CD4-positive, alpha-beta T cell treated with Interleukin-12 subunit alpha and Interleukin-12 subunit beta, for 1 hour (primary cell): Measurements from ENCODE around the gene LRRTM3.
A peak's percentile ranks its signal among the peaks of the same experiment; 100 is the strongest.

ENCODE experiments used
- DNase-seq: peaks from one replicate; pipeline ENCODE4 v3.0.0-alpha.2; 2020

Gene LRRTM3

DNA sequence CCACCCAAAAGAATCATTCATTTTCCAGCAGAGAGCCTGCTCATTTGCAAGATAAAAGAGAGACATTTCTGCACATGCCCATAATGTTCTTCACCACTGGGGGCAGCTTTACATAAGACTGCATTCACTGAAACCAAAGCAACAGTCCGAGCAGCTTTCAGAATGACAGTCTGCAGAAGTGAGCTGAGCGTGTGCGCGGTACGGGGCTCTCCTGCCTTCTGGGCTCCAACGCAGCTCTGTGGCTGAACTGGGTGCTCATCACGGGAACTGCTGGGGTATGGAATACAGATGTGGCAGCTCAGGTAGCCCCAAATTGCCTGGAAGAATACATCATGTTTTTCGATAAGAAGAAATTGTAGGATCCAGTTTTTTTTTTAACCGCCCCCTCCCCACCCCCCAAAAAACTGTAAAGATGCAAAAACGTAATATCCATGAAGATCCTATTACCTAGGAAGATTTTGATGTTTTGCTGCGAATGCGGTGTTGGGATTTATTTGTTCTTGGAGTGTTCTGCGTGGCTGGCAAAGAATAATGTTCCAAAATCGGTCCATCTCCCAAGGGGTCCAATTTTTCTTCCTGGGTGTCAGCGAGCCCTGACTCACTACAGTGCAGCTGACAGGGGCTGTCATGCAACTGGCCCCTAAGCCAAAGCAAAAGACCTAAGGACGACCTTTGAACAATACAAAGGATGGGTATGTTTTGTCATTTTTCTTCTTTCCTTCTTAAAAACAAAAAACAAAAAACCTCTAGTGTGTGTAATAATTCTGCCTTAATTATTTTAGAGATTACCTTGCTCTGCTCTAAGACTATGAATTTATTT lies at the start of gene LRRTM3:
TSS of gene LRRTM3 (plus strand) at position 141 of the 820 bp plus-strand sequence.
- peak; percentile 8 for DNase-seq

DNA sequence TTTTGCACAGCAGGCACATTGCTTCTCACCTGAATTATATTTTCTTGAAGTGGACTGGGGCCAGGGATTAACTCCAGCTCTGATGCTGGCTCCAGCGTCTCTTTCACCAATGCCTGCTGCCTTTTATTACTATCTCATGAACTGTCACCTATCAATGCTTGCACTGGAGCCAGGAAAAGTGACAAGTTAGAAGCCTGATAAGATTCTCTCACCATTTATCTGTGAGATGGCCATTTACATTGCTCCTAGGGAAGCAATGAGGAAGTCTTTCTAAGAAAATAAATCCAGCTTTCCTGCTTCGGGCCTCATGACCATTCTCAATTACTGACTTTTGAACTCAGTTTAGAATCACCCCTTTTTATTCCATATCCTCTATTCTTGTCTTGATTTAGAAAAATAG lies 48.5 kb upstream of the LRRTM3 start:
- no peak for DNase-seq

DNA sequence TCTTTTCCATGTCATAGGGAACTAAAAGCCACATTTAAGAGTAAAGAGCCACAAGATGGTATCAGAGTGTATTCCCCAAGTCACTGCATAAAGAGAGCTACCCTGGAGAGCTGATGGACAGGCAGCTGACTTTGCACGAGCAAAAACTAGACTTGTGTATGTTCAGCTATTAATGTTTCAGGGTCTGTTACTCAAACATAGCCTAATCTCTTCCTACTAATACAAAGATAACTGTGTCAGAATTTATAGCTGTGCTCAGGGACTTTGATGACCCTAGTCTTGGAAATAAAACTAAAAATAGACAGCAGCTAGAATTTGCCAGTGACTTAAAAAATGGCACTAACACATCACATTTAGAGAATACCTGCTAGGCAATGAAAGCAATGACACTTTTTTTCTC lies 45.5 kb upstream of the LRRTM3 start:
- DNase-seq: no peak

DNA sequence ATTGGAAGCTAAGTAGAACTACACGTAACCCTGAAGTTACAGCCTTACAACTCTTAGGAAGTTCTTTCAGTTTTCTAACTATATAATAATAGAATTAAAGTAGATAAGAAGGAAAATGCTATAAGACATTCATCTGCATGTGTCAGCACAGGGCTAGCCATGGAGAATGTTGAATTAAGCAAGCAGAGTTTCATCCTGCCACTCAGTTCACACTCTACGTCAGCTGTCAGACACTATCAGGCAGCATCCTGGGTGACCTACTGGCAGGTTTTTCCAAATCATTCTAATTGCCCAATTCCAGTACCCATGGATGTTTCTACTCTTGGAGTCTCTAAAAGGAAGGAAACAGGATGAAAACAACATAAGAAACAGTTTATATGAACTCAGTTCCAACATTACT lies 45.0 kb upstream of the LRRTM3 start:
- no peak for DNase-seq

DNA sequence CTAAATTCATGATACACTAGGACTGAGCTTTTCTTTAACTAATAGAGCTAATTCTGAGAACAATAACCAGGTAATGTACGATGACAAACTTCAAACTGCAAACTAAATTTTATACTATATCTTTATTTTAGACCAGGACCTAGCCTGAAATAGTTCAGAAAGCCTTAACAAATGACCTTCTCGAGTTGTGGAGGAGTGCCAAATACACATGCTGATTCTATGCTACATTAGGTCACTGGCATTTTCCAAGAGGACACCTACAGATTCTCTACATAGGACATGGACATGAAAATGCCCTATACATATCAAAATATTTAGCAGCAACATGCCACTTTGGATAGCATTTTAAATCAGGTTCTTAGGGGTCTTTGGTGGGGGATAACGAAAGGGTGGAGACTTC lies 44.0 kb upstream of the LRRTM3 start:
- DNase-seq: no peak

DNA sequence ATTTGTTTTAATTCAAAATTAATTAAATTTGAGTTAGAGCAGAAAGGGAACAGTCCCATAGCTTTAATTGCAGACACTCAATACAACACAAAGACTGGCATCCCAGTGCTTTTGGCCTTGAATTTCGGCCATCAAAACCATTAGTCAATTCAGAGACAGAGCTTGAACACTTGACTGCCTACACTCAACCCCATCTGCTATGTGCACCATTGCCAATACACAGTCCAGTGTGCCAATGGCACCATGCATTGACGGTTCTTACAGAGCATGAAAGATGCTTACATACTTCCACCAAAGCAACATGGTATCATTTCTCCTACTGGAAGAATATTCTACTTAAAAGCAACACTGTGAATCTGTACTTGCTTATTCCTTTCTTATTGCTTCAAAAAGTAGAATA lies 43.6 kb upstream of the LRRTM3 start:
- DNase-seq: no peak

DNA sequence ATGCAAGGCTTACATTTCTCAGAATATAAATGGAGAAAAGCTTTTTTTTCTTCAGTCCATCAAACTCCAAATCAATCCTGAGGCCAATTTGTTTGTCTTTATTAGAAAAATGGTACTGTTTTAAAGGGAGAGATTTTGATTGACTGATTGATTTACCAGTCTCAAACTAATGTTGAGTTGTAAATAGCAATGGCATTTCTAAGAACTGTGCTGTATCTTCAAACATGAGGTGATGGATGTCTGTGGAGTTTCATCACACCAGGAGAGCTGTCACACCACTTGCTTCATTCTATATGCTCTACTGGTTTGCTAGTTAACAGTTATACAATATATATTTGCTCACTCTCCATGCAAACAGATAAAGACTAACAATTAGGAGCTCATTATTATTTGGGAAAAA lies 39.0 kb upstream of the LRRTM3 start:
- no peak for DNase-seq

DNA sequence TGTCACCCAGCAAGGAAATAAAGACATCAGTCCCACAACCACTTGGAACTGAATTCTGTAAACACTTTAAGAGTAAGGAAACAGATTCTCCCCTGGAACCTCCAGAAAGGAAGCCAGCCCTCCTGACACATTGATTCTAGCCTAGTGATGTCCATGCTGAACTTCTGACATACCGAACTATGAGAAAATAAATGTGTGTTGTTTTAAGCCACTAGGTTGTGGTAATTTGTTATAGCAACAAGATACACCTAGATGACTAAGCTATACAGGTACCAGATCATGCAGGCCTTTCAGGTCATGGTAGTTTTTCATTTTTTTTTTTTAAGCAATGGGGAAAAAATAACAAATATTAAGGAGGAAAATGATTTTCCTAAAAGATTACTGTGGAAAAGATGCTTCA lies 37.6 kb upstream of the LRRTM3 start:
- DNase-seq: no peak

DNA sequence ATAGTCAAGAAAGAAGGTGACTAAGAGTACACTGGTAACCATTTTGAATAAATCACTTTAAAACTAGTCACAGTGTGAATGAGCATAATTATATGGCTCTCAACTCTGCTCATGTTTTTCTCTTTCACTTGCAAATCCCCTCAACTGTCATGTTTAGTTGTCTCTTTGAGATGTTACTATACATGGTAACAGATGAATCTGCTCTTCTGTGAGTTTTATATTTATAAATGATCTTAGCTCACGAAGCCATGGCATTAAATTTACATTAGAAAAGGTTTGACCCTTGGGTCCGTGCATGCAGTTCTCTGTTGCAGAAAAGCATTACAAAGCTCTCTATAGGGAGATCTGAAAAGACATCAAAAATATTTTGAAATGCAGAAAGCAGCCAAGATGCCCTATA lies 33.0 kb upstream of the LRRTM3 start:
- DNase-seq: no peak

DNA sequence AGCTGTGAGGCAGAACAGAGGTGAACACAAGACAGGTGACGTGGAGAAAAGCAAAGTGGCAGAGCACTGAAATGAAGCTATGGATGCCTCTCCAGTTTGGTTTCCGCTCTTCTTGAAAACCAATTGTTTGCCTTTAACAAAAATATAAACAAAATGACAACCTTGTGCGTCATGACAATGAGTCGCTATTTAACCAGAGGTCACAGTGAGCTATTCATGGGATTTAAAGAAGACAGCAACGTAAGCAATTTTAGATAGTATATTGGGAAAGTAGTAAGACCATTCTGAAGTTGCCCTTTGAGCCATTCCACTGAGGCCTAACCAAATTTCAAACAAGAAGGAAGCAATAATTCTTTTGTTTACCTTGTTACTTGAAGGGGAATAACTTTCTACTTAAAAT lies 15.2 kb upstream of the LRRTM3 start:
- no peak for DNase-seq

DNA sequence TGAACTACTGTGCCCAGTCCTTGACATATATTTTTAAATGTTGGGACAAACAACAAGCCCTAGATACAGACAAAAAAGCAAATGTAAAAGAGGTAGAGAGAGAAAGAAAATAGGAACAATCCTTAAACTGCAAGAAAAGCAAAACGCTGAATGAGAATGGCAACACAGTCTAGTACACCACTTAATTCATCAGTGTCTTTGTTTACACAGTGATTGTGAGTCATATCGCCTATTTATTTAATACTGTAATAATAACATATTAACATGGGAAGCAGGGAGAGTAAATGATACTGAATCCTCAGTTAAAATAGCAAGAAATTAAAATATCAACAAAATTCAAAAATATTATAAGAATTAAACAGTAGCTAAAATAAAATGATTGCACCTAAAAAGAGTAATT lies 9.8 kb upstream of the LRRTM3 start:
- DNase-seq: no peak

DNA sequence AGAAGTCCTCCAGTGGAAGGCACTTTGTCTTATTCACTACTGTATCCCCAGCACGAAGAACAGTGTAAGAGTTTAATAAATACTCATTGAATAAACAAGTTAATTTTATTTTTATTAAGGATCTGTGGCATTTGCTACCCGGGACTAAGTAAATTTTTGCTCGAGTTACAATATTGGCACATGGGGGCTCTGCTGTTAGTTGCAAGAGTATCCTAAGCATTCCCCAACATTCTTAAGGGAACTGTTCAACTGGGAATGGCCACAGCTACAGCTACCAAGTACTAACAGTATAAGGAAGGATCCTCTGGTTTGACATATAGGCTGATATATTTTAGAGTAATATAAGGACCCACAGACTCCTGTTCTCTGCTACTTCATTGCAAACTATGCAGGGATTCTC lies 8.7 kb upstream of the LRRTM3 start:
- DNase-seq: no peak

DNA sequence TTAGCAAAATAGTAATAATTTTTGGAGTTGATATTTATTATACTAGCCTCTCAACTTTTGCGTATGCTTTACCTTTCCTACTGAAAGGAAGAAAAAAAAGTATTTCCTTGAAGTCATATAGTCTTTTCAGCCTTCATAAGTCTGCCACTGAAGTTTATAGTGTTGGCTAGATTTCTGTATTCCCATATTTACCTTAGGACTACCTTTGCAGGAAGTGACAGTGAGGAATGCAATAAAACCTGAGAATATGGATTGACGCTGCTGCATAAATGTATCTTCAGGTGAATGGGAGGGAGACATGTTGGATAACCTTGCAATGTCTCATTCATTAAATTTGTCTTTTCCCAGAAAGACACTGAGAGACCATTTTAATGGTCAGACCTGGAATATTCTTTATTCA lies 6.6 kb upstream of the LRRTM3 start:
- DNase-seq: no peak

DNA sequence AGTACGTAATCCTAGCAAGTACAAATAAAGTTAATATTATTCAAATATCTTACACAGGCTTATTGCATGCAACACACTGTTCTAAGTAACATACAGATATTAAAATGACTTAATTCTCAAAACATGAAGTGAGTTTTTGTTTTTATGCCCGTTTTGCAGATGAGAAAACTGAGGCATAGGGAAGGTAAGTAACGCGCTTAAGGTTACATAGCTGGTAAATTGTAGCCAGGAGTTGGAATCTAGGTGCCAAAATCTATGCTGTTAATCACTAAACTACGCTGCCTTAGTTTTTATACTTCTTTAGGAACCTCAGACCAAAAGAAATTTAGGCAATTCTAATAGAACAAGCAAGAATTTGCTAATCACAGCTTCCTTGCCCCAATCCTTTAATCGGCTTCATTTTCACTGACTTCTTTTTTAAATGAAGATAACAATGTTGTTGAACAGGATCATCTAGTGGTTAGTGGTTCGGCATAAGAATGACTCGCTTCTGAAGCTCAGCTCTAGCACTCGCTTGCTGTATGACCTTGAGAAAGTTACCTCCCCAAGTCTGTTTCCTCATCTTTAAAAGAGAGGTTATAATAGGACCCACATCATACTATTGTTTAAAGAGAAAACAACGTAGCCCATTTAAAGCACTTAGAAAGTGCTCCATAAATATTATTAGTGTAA lies 1.0 kb upstream of the LRRTM3 start:
- no peak for DNase-seq

DNA sequence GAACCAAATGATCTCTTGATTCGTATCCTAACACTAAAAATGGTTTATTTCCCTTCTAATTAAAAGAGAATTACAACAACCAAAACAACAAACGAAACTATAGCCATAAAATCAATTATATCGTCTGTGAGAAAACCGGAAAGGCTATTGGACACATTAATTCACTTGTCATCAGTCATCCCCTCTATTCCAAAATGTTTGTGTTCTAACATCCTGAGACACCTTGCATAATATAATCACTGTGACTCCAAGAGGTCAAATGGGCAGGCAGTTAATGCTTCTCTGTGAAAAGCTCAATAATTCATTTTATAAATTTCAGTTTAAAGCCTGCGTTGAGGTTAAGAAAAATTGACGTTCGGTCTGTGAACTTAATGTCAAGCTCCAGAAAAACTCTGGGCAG lies 463 bp upstream of the LRRTM3 start:
- no peak for DNase-seq

DNA sequence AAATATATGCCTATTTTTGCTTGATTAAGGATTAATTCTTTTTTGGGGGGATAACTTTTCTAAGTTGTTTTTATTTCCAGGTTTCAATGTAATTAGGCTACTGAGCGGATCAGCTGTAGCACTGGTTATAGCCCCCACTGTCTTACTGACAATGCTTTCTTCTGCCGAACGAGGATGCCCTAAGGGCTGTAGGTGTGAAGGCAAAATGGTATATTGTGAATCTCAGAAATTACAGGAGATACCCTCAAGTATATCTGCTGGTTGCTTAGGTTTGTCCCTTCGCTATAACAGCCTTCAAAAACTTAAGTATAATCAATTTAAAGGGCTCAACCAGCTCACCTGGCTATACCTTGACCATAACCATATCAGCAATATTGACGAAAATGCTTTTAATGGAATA lies 1.0 kb downstream of the LRRTM3 start:
- no peak for DNase-seq

DNA sequence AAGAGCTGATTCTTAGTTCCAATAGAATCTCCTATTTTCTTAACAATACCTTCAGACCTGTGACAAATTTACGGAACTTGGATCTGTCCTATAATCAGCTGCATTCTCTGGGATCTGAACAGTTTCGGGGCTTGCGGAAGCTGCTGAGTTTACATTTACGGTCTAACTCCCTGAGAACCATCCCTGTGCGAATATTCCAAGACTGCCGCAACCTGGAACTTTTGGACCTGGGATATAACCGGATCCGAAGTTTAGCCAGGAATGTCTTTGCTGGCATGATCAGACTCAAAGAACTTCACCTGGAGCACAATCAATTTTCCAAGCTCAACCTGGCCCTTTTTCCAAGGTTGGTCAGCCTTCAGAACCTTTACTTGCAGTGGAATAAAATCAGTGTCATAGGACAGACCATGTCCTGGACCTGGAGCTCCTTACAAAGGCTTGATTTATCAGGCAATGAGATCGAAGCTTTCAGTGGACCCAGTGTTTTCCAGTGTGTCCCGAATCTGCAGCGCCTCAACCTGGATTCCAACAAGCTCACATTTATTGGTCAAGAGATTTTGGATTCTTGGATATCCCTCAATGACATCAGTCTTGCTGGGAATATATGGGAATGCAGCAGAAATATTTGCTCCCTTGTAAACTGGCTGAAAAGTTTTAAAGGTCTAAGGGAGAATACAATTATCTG lies 1.6 kb downstream of the LRRTM3 start:
- no peak for DNase-seq

DNA sequence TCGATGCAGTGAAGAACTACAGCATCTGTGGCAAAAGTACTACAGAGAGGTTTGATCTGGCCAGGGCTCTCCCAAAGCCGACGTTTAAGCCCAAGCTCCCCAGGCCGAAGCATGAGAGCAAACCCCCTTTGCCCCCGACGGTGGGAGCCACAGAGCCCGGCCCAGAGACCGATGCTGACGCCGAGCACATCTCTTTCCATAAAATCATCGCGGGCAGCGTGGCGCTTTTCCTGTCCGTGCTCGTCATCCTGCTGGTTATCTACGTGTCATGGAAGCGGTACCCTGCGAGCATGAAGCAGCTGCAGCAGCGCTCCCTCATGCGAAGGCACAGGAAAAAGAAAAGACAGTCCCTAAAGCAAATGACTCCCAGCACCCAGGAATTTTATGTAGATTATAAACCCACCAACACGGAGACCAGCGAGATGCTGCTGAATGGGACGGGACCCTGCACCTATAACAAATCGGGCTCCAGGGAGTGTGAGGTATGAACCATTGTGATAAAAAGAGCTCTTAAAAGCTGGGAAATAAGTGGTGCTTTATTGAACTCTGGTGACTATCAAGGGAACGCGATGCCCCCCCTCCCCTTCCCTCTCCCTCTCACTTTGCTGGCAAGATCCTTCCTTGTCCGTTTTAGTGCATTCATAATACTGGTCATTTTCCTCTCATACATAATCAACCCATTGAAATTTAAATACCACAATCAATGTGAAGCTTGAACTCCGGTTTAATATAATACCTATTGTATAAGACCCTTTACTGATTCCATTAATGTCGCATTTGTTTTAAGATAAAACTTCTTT lies 2.3 kb downstream of the LRRTM3 start:
- no peak for DNase-seq

DNA sequence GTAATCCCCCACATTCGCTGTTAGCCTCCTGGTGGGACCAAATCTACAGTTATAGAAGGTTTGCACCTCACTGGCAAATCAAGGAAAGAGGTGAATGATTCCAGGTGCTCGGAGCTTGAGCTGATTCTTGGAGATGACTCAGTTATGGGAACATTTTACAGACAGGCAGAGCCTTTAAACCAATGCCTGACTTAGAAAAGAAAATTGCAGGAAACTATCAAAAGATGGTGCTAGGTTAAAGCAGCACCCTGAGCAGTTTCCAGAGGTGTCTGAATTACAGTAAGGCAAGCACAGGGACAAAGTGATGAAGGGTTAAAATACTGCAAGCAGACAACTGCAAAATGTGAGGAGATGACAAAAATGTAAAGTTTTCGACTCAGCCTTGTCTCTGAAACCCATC lies 2.9 kb downstream of the LRRTM3 start:
- no peak for DNase-seq

DNA sequence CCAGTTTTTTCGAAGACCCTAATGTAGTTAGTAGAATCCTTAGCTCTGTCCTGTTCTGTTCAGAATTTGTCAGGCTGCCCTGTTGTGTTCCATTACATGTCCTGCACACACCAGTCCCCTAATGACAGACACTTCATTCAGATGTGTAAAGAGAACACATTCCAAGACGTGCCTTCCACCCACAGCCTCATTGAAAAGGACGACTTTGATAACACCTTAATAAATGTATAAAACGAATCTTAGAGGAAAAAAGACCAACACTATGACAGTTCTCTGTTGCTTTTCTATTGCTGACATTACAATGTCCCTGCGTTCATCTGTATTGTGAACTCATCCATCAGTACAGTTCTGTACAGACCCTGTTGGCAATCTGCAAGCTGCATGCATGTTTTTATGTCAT lies 3.5 kb downstream of the LRRTM3 start:
- DNase-seq: no peak

DNA sequence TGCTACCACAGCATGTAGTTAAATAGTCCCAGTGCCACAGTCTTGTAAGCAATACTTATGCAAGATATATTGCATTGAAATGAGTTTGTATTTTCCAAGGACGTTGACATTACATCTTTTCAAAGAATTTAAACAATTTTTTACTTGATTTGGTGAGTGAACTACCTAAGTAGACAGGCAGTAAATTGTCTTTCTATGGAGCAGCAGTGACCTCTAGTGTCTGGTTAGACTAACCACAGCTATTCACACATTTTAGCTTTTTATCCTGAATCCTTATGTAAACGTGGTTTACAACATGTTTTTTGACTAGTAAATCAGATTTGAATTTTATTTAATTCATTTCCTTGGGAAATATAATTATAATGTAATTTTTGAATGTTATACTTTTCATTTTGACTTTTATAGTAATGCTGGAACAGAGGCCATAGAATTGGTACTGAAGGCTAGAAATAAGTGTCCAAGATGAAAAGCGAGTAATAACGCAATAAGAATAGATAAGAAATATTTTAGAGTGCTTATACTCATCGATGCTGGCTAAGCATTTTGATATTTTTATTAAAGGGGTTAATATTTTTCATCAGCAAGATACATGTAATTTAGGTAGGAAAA lies 5.6 kb downstream of the LRRTM3 start:
- DNase-seq: peak; percentile 14

DNA sequence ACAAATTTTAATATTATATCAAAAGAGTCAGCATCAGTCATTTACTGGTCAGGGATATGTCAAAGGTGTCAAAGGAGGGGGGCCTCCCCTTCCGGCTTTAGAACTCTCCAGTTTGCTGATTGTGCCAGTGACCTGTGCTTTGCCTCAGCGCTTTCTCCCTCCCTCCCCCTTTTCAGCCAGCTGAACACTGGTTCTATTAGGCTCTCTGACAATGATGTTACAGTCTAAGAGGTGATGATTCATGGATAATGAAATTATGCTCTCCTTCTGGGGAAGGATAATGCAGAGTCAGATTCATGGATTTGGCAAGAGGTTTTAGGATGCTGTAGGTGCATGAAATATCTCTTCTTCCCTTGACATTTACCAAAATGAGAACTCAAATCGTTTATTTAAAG lies 6.1 kb downstream of the LRRTM3 start:
- DNase-seq: no peak

DNA sequence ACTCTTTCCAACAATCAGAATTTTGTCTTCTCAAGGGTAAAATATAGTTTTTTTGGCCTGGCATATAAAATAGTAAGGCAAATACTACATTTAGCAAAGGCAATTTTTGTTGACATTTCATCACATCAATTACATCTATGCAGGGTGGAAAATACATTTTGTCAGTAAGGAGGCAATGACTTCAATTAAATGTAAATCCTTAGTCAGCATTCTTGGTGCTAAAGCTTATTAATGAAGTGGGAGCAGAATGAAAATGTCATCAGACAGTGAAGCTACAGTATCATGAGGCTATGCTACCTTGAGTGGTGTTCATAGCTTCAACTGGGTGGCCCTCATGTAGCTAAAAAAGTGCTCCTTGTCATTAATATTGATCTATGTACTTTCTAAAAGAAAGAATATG lies 8.9 kb downstream of the LRRTM3 start:
- DNase-seq: no peak
